NB4 (cell line): ENCODE measurements around the gene RHPN2.

Experiments used
- DNase-seq: peaks from one replicate; pipeline ENCODE4 v3.0.0; 2010; ENCODE audit warnings: low read depth
- H3K4me3 ChIP-seq: one replicate; pipeline ENCODE4 v1.5.1; 2011; ENCODE audit warnings: mild to moderate bottlenecking, low read depth, low read length, moderate library complexity
- MYC ChIP-seq: IDR thresholded peaks from 2 replicates; pipeline ENCODE4 v1.6.1; 2011; ENCODE audit warnings: low read depth, low read length
- POLR2A ChIP-seq: IDR thresholded peaks from 2 replicates; pipeline ENCODE4 v1.6.1; 2011; ENCODE audit warnings: mild to moderate bottlenecking; ENCODE audit not compliant: insufficient read length; ENCODE audit errors: extremely low read depth
- TF ChIP-seq, protein P1 (sequence below): IDR thresholded peaks from 2 replicates; pipeline ENCODE4 v1.6.1; 2011; ENCODE audit warnings: low read depth, low read length
- TF ChIP-seq, protein P2 (sequence below): IDR thresholded peaks from one replicate; pipeline ENCODE4 v1.5.1; 2012; ENCODE audit warnings: low read depth, low read length

The RHPN2 gene

DNA sequence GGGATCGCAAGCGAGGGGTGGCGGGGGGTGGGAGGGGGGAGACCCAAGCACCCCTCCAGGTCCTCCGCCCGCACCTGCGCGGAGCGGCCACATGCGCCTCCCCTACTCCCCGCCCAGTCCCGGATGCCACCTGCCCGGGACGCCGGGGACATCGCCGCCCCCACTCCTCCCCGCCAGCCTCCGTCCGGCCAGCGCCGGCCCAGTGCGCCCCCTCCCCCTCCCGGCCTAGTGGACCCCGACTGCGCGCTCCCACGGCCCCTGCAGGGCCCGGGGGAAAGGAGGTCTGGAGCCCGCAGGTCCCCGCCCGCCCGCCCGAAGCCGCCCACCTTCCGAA lies 263 bp downstream of the RHPN2 start:
- no peak for TF ChIP-seq MYC
- no peak for TF ChIP-seq POLR2A
- TF ChIP-seq, protein P1, sequence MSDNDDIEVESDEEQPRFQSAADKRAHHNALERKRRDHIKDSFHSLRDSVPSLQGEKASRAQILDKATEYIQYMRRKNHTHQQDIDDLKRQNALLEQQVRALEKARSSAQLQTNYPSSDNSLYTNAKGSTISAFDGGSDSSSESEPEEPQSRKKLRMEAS = no peak
- TF ChIP-seq, protein P2, sequence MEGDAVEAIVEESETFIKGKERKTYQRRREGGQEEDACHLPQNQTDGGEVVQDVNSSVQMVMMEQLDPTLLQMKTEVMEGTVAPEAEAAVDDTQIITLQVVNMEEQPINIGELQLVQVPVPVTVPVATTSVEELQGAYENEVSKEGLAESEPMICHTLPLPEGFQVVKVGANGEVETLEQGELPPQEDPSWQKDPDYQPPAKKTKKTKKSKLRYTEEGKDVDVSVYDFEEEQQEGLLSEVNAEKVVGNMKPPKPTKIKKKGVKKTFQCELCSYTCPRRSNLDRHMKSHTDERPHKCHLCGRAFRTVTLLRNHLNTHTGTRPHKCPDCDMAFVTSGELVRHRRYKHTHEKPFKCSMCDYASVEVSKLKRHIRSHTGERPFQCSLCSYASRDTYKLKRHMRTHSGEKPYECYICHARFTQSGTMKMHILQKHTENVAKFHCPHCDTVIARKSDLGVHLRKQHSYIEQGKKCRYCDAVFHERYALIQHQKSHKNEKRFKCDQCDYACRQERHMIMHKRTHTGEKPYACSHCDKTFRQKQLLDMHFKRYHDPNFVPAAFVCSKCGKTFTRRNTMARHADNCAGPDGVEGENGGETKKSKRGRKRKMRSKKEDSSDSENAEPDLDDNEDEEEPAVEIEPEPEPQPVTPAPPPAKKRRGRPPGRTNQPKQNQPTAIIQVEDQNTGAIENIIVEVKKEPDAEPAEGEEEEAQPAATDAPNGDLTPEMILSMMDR = no peak
- DNase-seq = no peak
- peak overlapping the region; percentile 42 for H3K4me3 ChIP-seq

DNA sequence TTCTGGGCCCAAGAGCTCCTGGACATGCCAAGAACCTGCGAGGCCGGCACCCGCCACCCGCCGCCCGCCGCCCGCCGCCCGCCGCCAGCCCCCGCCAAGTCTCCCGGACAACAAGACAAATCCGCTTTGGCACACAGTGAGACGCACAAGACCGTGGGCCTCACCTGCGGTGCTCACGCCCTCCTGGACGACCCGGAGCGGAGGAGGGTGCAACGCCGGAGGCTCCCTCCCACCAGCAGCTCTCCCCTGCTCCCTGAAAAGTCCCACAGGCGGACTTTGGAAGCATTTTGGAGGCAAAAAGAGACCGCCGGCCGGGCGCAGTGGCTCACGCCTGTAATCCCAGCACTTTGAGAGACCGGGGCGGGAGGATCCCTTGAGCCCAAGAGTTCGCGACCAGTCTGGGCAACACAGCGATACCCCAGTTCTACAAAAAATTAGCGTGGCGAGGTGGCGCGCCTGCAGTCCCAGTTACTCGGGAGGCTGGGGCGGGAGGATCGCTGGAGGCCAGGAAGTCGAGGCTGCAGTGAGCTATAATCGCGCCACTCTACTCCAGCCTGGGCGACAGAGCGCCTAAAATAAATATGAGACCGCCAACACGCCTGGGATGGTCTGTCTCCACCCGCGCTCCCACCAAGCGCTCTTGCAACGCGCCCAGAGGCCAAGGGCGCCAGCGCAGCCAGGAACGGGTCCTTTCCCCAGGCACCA lies 783 bp downstream of the RHPN2 start:
- TF ChIP-seq, protein P2 = no peak
- TF ChIP-seq, protein P1 = no peak
- peak overlapping the region; percentile 42 for H3K4me3 ChIP-seq
- DNase-seq = peak; percentile 44

DNA sequence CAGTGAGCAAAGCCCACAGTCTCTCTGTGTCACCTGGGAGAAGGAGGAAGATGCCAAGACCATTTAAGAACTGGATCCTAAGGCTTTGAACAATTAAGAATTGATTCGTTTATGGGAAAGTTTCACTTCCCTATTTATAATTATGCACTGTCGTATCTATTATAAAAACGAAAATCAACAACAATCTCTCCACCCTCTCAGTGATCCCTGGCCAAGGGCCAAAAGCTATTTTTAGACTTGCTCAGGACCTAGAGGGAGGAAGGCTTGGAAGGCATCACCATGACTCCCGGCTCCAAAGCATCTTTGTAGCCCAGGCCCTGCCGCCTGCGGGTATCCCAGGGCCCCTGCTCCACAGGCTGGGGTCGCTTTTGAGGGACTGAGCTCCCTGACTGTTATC lies 1.3 kb downstream of the RHPN2 start:
- no peak for DNase-seq
- no peak overlapping the region for H3K4me3 ChIP-seq
- TF ChIP-seq MYC = no peak
- TF ChIP-seq, protein P2 = no peak
- TF ChIP-seq POLR2A = no peak
- TF ChIP-seq, protein P1 = no peak

DNA sequence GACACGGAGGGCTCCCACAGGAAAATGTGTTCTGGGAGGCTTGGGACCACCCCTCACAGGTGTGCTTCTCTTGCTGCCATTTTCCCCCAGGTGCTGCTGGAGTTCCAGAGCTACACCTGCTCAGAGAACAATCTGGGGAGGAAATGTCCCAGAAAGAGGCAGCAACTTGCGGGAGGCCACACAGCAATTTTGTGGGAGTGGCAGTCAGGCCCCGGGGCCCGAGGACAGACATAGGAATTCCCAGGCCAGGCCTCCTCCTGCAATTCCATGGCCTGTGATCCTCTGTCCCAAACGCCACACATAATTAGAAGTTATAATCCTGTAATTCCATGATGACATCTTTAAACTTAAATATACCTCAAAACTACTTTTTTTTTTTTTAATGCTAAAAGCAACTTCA lies 1.8 kb downstream of the RHPN2 start:
- H3K4me3 ChIP-seq = no peak overlapping the region
- TF ChIP-seq MYC (no peak), POLR2A (no peak)
- TF ChIP-seq, protein P1 = no peak
- TF ChIP-seq, protein P2 = no peak
- no peak for DNase-seq

DNA sequence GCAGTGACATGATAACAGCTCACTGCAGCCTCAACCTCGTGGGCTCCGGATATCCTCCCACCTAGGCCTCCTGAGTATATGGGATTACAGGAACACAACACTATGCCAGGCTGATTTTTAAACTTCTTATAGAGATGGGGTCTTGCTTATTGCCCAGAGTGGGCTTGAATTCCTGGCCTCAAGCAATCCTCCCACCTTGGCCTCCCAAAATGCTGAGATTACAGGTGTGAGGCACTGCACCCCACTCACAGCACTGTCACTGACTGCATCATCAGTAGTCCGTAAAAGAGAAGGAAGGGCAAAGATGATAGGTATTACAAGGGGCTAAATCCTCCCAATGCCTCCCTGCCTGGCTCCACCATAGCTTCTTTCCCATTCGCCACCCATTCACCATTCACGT lies 4.1 kb downstream of the RHPN2 start:
- H3K4me3 ChIP-seq = no peak overlapping the region
- TF ChIP-seq, protein P1 = no peak
- TF ChIP-seq, protein P2 = no peak
- no peak for DNase-seq

DNA sequence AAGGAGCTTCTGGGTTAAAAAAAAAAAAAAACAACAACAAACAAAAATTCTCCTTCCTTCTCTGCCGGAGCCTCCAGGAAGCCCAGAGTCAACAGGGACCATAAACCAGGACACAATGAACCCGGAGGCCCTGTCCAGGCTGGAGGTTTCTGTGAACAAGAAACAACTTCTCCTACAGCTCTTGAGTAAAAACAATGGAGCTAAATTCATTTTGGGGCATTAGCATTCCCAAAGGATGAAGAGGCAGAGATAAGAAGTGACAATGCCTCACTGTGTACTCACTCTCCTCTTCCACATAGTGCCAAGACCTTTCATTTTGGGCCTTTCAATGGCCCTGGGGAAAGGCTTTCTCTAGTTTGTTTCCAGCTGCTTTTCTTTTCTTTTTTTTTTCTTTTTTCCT lies 9.0 kb downstream of the RHPN2 start:
- TF ChIP-seq, protein P1 = no peak
- TF ChIP-seq MYC = no peak
- TF ChIP-seq POLR2A = no peak
- TF ChIP-seq, protein P2 = no peak
- no peak for DNase-seq
- no peak overlapping the region for H3K4me3 ChIP-seq
